NCI-H146 (cell line): ENCODE measurements around the gene PRKG2.
"Not testable (repeated sequence)": the region's sequence is repeated elsewhere in the genome, so short reads cannot be mapped to it uniquely, and the experiment has no call there.

Experiments
- DNase-seq: peaks from one replicate; lab custom pipeline; 2025; lab: John Stamatoyannopoulos, UW

PRKG2 gene

GRCh38 chr4:81214881-81215868 lies at the start of gene PRKG2:
PRKG2 (minus strand) TSS chr4:81215222; CDS start chr4:81205047, 10,175 bp downstream.
- DNase-seq = peak; percentile 46

GRCh38 chr4:81260443-81261101 lies 45.5 kb upstream of the PRKG2 start:
- peak; percentile 3 for DNase-seq

DNA sequence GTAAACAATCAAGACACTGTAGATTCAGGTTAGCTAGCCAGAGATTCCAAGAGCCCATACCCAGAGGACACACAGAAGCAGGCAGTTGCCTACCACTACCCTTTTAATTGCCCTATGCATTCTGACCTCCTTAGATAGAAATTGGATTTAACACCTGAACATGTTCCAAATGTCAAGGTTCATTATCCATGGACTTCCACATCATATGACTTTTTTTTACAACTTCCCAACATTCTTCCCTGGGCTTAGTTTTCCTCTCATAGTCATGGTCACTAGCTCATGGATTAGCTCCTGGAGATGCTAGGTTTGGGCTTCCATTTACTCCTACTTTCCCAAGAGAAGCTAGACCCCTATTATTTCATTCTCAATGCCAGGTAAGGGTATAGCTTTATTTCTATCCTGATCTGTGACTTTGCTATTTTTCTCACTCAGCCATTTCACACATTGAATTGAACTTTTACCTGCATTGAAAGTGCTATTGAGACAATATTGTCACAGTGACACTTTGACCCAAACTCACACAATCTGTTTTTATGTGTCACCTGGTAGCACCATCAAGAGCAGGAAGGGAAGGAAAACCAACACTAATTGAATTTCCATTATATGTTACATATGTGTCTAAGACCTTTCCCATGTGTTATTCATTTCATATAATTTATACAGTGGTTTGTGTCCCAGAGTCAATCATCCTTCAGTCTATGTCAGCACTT lies 44.0 kb upstream of the PRKG2 start:
- no peak for DNase-seq

- no peak for DNase-seq
Observed at GRCh38 chr4:81257816-81258215, 42.8 kb upstream of the PRKG2 start.

GRCh38 chr4:81257021-81257420 lies 42.0 kb upstream of the PRKG2 start:
- DNase-seq = no peak

GRCh38 chr4:81256059-81256970 lies 41.3 kb upstream of the PRKG2 start:
- DNase-seq = no peak

DNA sequence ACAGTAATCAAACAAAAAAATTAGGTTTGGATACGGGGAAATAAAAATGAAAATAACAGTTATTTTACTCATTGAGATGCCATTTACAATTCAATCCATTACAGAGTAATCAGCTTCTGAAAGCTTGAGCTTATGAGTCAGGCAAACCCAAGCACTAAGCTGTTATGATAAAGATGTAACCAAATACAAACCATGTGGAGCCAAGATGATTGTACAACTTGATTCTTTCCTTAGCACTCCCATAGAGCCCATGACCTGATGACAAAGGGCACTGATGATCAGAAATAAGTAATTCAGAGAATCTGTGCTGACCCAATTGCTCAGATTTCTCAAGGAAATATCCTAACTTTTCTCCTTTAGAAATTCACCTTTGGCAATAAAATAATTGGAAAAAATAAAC lies 40.5 kb upstream of the PRKG2 start:
- DNase-seq = no peak

DNA sequence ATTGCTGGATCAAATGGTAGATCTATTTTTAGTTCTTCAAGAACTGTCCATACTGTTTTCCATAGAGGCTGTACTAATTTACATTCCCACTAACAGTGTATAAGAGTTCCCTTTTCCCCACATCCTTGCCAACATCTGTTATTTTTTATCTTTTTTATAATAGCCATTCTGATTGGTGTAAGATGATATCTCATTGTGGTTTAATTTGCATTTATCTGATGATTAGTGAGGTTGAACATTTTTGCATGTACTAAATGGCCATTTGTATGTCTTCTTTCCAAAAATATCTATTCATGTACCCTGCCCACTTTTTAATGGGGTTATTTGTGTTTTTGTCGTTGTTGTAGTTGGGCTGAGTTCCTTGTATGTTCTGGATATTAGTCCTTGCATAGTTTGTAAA lies 35.4 kb upstream of the PRKG2 start:
- DNase-seq = no peak

- DNase-seq = no peak
Observed at GRCh38 chr4:81245218-81246009, 30.4 kb upstream of the PRKG2 start.

GRCh38 chr4:81237791-81238190 lies 22.8 kb upstream of the PRKG2 start:
- no peak for DNase-seq

- no peak for DNase-seq
Observed at GRCh38 chr4:81235982-81236749, 21.1 kb upstream of the PRKG2 start.

GRCh38 chr4:81227968-81228367 lies 12.9 kb upstream of the PRKG2 start:
- peak; percentile 22 for DNase-seq

DNA sequence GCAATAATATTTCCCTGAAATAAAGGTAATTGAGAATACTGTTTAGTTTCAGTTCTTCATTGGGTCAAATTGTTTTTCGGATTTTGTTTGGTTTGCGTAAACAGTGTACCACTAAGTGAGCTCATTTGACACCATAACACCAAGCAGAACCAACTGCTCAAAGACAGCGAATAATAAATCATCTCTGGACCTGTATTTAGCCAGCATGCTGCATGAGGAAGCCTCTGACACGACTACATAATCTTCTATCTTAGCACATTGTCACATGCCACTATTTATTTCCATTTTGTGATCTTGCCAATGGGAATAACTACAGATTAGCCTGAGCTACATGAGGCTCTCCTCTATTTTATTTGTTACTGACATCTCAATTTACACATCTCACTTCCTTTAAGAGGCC lies 12.1 kb upstream of the PRKG2 start:
- no peak for DNase-seq

GRCh38 chr4:81225252-81225651 lies 10.2 kb upstream of the PRKG2 start:
- DNase-seq = no peak

- not testable (repeated sequence) for DNase-seq
Observed at GRCh38 chr4:81222082-81222472, 7.1 kb upstream of the PRKG2 start.

- DNase-seq = no peak
Observed at GRCh38 chr4:81221303-81222081, 6.5 kb upstream of the PRKG2 start.

DNA sequence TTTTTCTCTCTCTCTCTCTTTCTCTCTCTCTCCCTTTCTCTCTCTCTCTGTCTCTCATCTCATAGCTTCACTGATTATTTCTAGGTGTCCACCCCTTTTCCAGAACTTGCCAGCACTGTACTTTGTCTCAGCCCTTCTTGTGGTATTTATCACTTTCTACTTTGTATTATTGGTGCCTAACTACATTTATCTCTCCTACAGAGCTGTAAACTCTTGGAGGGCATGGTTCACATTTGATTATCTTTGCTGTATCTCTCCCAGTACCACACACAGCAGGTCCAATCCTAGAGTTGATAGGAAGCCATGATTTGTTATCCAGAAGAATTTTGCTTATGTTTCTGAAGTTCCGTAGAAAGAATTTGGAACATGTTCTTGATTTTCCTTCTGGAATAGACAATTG lies 5.2 kb upstream of the PRKG2 start:
- DNase-seq = no peak

GRCh38 chr4:81218206-81218605 lies 3.2 kb upstream of the PRKG2 start:
- no peak for DNase-seq

GRCh38 chr4:81217779-81218178 lies 2.8 kb upstream of the PRKG2 start:
- no peak for DNase-seq
